Kidney epithelial cell (primary cell): ENCODE measurements around the gene ST6GALNAC4. TPM values are rescaled to one million over a fixed set of nuclear protein-coding genes. Genes with fewer than 3 reads are reported as not detected.

Source experiments
- DNase-seq: peaks from one replicate; pipeline ENCODE4 v3.0.0-alpha.2; 2010; ENCODE audit warnings: low read depth
- H3K27me3 ChIP-seq: 2 replicates; pipeline ENCODE4 v1.6.0; 2011; ENCODE audit warnings: low read length; ENCODE audit not compliant: control insufficient read depth, insufficient read depth
- H3K36me3 ChIP-seq: 2 replicates; pipeline ENCODE4 v1.5.1; 2011; ENCODE audit warnings: low read length; ENCODE audit not compliant: control insufficient read depth, insufficient read depth
- H3K4me3 ChIP-seq: 2 replicates; pipeline ENCODE4 v1.5.1; 2011; ENCODE audit warnings: low read depth, mild to moderate bottlenecking, control low read depth, low read length
- CTCF ChIP-seq: IDR thresholded peaks from 2 replicates; pipeline ENCODE4 v1.5.1; 2011; ENCODE audit warnings: mild to moderate bottlenecking, moderate library complexity, low read length, control low read depth, inconsistent platforms; ENCODE audit not compliant: insufficient read depth, poor library complexity, severe bottlenecking
- total RNA-seq: library from RNA; depleted of rRNA; stranded (reverse); fragments of >200 nt; gene quantifications from 2 replicates; pipeline ENCODE4 v1.2.3, GENCODE V29; 2015

ST6GALNAC4 gene
- total RNA-seq, 1 donor from 2014 or later = 21.0 TPM

GRCh38 chr9:127961613-127962155, 44.8 kb upstream of the ST6GALNAC4 start:
- Histone ChIP-seq H3K36me3 (no peaks in the 10 kb centered on the region), H3K4me3 (no peak overlapping the region), H3K27me3 (no peaks in the 10 kb centered on the region)
- TF ChIP-seq CTCF = no peak
- DNase-seq = no peak

DNA sequence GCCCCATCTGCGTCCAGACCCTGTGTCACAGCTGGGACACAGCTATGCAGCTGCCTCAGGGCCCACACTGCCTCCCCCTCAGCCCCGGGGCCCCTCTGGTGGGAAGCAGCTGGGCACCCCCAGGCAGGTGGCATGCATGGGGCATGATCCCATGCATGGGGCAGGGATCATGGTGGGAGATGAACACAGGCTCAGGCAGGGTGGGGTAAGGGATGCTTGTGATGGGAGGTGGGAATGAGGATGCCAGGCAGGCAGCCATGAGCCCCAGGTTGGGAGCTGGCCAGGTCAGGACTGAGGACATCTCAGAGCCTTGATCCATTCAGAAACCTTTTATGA, 44.3 kb upstream of the ST6GALNAC4 start:
- Histone ChIP-seq H3K4me3 (no peak overlapping the region), H3K36me3 (no peaks in the 10 kb centered on the region), H3K27me3 (no peaks in the 10 kb centered on the region)
- TF ChIP-seq CTCF = no peak
- DNase-seq = no peak

DNA sequence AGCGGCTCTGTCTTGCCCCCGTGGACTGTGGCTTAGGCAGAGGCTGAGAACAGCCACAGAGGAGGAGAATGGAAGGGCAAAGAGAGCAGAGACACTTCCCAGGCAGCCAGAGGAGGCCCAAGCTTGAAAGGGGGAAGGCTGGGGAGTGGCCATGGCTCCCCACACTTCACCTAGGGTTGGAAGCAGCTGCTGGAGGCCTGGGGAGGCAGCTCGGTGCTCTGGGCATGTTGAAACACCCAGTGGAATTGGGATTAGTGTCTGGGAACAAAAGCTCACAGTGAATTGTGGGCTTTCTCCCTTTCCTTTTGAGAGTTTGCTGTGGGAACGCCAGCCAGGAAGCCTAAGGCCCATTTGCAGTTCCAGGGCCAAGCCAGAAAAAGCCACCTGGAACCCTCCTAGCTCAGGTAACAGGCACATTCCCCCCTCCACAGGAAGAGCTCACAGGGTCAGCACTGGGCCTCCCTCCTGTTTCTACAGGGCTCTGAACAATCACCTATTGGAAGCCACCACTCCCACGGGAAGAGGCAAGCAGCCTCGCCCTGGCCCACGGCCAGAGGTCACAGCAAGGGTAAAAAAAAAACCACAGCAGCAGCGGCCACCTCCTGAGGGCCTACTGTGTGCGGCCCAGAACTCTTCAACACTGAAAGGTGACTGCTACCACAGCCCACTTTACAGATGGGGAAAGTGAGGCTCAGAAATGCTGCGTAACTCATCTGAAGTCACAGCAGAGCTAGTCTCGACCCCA, 43.7 kb upstream of the ST6GALNAC4 start:
- H3K27me3 ChIP-seq = no peaks in the 10 kb centered on the region
- H3K4me3 ChIP-seq = no peak overlapping the region
- no peak for DNase-seq
- no peak for TF ChIP-seq CTCF
- H3K36me3 ChIP-seq = no peaks in the 10 kb centered on the region

GRCh38 chr9:127959841-127960409, 43.1 kb upstream of the ST6GALNAC4 start:
- Histone ChIP-seq H3K36me3 (no peaks in the 10 kb centered on the region), H3K4me3 (no peak overlapping the region), H3K27me3 (no peaks in the 10 kb centered on the region)
- TF ChIP-seq CTCF = no peak
- DNase-seq = no peak

DNA sequence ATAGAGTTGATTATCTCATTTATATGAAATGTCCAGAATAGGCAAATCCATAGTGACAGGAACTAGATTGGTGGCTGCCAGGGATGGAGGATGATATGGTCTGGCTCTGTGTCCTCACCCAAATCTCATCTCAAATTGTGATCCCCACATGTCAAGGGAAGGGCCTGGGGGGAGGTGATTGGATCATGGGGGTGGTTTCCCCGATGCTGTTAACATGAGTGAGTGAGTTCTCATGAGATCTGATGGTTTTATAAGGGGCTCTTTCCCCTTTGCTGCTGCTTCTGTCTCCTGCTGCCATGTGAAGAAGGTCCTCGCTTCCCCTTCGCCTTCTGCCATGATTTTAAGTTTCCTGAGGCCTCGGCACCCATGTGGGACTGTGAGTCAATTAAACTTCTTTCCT, 42.6 kb upstream of the ST6GALNAC4 start:
- TF ChIP-seq CTCF = no peak
- Histone ChIP-seq H3K4me3 (no peak overlapping the region), H3K36me3 (no peaks in the 10 kb centered on the region), H3K27me3 (no peaks in the 10 kb centered on the region)
- DNase-seq = no peak

DNA sequence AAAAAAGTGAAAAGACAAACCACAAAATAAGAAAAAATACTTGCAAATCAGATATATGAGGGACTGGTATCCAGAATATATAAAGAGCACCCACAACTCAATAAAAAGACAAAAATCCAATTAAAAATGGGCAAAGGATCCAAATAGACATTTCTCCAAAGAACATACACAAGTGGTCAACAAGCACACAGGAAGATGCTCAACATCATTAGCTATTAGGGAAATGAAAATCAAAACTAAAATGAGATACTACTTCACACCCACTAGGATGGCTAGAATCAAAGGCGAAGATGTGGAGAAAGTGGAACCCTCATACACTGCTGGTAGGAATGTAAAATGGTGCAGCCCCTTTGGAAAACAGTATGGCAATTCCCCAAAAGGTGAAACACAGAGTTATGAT, 41.9 kb upstream of the ST6GALNAC4 start:
- Histone ChIP-seq H3K4me3 (no peak overlapping the region), H3K27me3 (no peaks in the 10 kb centered on the region), H3K36me3 (no peaks in the 10 kb centered on the region)
- TF ChIP-seq CTCF = no peak
- DNase-seq = no peak
